RWPE1 (cell line): ENCODE results near the gene WDR18.
A peak's percentile ranks its signal among the peaks of the same experiment; 100 is the strongest.

Experiments
- CTCF ChIA-PET: fragments of 350-600 bp; sonication (Branson Sonifier 250); formaldehyde crosslinking; extraction: SDS; loops from one replicate; lab custom pipeline; 2021; lab: Yijun Ruan, JAX
- POLR2A ChIA-PET: fragments of 400-600 bp; formaldehyde crosslinking; extraction: SDS; loops from one replicate; lab custom pipeline; 2020; ENCODE audit warnings: antibody characterized with exemption; ENCODE audit not compliant: low non-redundant PET; lab: Yijun Ruan, JAX
- DNase-seq: peaks from one replicate; pipeline ENCODE4 v3.0.0; 2012; ENCODE audit warnings: low spot score
- H3K27ac ChIP-seq: fragments of 450-650 bp; 2 replicates; pipeline ENCODE4 v1.5.1; 2017
- TF ChIP-seq, protein P1 (sequence below): fragments of 450-650 bp; conservative IDR thresholded peaks from 2 replicates; pipeline ENCODE4 v1.5.1; 2017; ENCODE audit warnings: low read depth, mild to moderate bottlenecking

The WDR18 gene

DNA sequence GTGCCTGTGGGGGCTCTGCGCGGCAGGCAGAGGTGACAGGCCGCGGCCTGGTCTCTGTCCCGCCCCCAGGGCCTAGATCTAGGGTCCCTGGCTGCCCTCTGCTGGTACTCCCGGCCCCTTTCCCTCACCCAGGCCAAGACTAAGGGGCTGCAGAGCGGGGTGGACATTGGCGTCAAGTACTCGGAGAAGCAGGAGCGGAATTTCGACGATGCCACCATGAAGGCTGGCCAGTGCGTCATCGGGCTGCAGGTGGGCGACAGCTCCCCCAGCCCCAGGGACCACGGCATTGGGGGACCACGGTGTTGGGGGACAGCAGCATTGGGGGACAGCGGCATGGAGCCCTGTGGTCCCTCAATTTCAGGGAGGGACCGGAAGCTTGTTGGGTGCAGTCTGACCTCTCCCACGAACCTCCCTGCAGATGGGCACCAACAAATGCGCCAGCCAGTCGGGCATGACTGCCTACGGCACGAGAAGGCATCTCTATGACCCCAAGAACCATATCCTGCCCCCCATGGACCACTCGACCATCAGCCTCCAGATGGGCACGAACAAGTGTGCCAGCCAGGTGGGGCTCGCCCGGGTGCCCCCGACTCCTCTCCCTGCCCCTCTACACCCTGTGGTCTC lies 52.0 kb downstream of the WDR18 start:
- TF ChIP-seq, protein P1, sequence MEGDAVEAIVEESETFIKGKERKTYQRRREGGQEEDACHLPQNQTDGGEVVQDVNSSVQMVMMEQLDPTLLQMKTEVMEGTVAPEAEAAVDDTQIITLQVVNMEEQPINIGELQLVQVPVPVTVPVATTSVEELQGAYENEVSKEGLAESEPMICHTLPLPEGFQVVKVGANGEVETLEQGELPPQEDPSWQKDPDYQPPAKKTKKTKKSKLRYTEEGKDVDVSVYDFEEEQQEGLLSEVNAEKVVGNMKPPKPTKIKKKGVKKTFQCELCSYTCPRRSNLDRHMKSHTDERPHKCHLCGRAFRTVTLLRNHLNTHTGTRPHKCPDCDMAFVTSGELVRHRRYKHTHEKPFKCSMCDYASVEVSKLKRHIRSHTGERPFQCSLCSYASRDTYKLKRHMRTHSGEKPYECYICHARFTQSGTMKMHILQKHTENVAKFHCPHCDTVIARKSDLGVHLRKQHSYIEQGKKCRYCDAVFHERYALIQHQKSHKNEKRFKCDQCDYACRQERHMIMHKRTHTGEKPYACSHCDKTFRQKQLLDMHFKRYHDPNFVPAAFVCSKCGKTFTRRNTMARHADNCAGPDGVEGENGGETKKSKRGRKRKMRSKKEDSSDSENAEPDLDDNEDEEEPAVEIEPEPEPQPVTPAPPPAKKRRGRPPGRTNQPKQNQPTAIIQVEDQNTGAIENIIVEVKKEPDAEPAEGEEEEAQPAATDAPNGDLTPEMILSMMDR = no peak
- ChIA-PET POLR2A (no interaction called here), CTCF (interaction anchor here (0.6 kb wide), 1 partner anchor 34 kb away, joined by 3 read pairs; no protein-coding TSS in a partner anchor)
- DNase-seq = no peak
- peak overlapping the region; percentile 81 for H3K27ac ChIP-seq

DNA sequence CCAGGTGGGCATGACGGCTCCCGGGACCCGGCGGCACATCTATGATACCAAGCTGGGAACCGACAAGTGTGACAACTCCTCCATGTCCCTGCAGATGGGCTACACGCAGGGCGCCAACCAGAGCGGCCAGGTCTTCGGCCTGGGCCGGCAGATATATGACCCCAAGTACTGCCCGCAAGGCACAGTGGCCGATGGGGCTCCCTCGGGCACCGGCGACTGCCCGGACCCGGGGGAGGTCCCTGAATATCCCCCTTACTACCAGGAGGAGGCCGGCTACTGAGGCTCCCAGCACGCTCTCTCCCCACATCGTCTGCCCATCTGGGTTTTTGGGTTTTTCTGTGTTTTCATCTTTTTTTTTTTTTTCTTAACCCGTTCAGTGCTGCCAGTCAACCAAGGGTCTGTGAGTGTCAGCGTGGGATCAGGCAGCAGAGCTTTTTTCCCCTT lies 53.5 kb downstream of the WDR18 start:
- DNase-seq = no peak
- peak overlapping the region; percentile 81 for H3K27ac ChIP-seq
- POLR2A ChIA-PET = no interaction called here
- TF ChIP-seq, protein P1 = no peak
- CTCF ChIA-PET = interaction anchor here (1.2 kb wide), 1 partner anchor 9 kb away, joined by 5 read pairs; no protein-coding TSS in a partner anchor

DNA sequence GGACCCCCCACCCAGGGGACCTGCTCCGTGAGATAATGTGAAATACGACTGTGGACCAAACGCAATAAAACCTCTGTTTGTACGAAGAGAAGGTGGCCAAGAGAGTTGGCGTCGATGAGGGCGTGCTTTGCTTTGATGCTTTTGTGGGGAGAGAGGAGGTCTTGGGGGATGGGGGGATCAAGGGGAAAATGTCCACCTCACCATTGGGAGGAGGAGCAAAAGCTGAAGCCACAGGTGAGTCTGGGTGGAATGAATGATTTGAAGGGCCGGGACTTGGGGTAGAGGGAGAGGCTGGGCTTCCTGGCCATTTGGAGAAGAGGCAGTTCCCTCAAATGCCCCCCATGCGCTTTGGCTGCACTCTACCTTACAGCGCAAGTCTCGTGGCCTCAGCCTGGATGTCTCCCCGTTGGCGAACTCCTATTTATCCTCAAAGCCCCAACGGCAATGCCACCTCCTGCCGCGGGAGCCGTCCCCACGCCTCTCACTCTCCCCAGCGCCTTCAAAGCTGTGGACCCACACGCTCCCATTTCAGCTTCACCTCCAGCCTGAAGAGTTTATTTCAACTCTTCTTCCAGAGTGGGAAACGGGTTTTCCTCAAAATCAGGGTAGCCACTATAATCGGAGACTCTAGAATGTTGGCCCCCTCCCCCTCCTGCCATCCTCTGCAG lies 55.0 kb downstream of the WDR18 start:
- no peak for DNase-seq
- TF ChIP-seq, protein P1 = no peak
- POLR2A ChIA-PET = interaction anchor here (1.6 kb wide), 1 partner anchor 11 kb away, joined by 11 read pairs; no protein-coding TSS in a partner anchor
- CTCF ChIA-PET = interaction anchor here (0.6 kb wide), 1 partner anchor 206 kb away, joined by 3 read pairs; no protein-coding TSS in a partner anchor
- H3K27ac ChIP-seq = peak overlapping the region; percentile 81

DNA sequence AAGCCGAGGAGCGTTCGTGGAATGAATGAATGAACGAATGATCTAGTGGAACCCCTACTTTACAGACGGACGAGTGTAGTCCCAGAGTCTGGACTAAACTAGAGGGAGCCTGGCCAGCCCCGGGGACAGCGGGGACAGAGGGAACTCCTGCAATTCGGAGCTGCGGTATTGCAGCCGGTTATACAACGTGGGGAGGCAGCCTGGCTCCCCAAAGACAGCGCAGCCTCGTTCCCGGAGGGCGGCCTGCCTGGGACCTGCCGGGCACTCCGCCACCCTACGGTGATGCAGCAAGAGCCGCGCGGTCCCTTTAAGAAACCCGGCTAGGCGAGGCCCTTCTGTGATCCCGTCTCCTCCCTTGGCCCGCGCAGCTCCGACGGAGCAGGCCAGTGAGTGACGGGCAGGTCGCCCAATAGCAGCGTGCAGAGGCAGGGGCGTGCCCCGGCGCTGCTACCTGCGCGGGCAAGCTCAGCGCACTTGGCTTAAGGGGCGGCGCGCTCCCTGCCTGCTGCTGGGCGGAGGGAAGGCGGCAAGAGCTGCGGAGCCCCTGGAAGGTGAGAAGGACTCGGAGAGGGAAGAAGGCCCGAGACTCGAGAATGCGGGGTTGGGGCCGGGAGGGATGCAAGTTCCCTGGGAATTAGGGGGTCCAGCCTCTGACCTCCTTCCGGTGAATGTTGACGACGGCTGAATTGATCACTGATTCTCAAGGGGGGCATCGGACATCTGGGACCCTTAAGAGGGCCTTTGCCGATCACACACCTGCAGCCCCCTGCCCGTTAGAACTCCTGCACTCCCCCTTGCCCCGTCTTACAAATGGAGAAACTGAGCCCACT lies 55.7 kb downstream of the WDR18 start, which contains the start of gene ABCA7:
ABCA7 (plus strand) TSS at position 462 of the 830 bp plus-strand sequence. CDS start 1,255 bp downstream, outside the sequence.
- DNase-seq = peak; percentile 96
- TF ChIP-seq, protein P1 = no peak
- POLR2A ChIA-PET = interaction anchor here (0.5 to 1.6 kb wide), 2 partner anchors 12 to 25 kb away, joined by 3 to 11 read pairs; no protein-coding TSS in a partner anchor
- CTCF ChIA-PET = no interaction called here
- H3K27ac ChIP-seq = peak within 1 kb of the TSS; percentile 81

DNA sequence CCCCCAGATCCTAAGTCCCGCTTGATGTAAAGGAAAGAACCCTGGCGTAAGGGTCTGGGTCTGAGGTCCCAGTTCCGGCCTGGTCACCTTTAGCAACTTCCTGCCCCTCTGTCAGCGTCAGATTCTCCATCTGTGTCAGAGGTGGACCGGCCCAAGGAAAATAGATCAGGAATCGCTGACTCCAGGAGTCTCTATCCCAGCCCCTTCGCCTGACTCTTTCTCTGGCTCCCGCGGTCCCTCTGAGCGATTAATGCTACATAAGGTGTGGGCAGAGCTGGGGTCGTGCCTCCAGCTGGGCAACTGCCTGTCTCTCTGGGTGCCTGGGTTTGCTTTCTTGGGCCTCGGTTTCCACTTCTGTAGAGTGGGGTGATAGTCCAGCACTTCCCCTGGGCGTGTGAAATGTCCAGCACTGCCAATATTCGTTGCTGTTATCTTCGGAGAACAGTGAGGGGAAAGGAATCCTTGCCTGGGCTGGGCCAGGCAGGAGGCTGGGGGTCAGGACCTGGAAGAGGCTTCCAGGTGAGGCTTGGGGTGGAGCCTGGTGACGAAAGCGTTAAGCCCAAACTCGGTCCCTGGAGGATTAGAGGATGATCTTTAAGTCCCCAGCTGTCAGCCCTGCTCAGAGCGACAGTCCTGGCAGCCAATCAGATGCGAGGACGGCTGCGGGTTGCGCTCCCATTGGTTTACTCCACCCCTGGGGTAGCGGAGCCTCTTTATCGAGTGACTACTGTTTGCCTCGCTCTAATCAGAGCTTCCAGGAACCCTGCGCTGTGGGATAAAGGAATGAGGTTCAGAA lies 56.5 kb downstream of the WDR18 start:
- TF ChIP-seq, protein P1 = no peak
- DNase-seq = peak; percentile 99
- CTCF ChIA-PET = interaction anchor here (0.6 kb wide), 1 partner anchor 184 kb away, joined by 3 read pairs; no protein-coding TSS in a partner anchor
- peak overlapping the region; percentile 81 for H3K27ac ChIP-seq
- POLR2A ChIA-PET = interaction anchor here (0.5 to 1.6 kb wide), 3 partner anchors 13 to 63 kb away, joined by 3 to 11 read pairs (median 3); partner anchors contain the start of gene GPX4
